CMK (cell line): ENCODE measurements around the gene ZNF236.

Experiments
- DNase-seq: peaks from one replicate; pipeline ENCODE4 v3.0.0-alpha.2; 2010; ENCODE audit warnings: low read depth

Gene ZNF236

DNA sequence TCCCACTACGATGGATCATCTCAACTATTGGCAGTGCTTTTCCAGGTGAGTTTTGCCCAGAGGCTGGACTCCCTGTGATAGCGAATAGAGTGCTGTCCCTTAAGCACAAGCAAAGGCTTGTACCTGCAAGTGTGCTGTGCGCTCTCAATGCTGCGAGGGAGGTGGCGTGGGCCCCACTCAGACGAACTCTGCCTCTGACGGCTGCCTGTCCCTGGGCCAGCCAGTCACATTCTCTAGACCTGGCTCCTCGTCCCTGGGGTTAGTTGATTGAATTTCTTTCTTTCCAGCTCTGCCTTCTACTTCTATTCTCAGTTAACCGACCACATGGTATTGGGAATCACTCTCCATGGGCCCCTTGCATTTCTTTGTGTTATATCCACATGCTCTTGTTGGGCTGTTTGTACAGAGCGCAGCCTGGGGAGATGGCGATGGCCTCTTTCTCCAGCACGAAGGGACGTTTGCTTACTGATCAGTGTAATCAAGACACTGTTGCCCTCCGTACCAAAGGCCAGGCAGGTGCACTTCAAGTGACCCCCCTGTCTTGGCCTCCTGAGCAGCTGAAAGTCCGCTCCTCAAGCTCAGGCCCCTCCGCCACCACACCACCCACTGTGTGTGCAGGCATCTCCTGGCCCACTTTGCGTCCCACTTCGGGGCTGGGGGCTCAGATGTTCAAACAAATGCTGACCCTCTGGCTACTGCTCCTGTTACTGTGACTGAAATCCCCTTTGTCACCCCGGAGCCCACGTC, 151.3 kb downstream of the ZNF236 start:
- no peak for DNase-seq

DNA sequence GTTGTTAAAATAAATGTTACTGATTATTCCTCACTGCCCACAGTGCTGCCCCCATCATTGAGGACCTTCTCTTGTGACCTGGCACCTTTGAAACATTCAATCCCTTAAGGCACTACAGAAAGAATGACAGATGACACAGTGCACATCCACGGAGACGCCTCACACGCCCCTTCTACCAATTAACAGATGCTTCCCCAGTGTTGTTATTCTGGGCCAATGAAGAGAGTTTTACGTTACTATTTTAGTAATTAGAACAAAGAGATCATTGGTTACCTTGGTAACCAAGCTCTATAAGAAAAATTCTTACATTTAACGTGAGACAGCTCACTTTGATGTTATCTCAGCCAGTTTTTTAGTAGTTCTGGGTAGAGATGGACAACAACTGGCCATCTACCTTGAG, 152.0 kb downstream of the ZNF236 start:
- no peak for DNase-seq

DNA sequence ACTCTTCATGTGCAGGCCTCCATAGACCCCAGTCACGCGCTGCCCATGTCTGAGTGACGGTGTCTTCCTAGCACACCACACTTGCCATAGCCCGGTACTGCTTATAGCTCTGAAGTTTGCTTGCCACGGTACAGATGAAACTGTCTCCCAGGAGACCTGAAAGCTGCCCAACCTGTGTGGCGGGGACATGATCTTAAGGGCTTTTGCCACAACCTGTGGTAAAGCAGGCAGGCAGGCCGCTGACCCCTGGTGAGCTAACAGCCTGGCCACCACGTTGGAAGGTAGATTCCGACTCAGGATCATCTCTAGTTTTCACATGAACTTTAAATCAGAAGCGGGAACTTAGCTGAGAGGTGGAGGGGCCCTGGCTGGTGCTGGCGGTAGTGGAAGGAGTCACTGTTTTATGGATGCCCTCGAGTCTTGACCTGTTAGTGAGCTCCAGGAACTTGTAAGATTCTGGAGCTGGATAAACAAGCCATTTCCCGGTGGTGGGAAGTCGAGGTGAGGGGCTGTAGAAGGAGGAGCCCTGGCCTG, 153.3 kb downstream of the ZNF236 start:
- no peak for DNase-seq

DNA sequence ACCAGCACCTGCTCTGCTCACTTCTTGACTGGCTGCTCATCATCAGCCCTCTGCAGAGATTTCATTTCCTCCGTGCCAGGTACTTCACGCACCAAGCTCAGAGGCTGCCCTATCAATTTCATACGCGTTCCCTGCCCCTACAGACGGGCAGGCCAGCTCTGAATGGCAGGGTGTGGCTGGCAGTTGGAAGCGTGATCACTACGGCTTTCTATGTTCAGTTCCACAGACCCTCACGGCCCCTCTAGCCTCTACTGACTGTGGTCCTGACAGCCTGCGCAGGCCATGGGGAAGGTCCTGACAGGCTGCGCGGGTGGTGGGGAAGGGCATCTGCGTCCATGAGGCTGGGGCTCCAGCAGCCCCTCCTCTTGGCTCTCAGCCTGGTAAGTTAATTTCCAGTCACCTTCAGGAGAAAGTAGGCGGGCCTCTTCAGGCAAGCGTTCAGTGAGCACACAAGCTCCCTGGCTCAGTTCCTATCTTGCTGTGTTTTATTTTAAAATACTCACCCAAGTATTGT, 154.8 kb downstream of the ZNF236 start:
- DNase-seq, result no peak

DNA sequence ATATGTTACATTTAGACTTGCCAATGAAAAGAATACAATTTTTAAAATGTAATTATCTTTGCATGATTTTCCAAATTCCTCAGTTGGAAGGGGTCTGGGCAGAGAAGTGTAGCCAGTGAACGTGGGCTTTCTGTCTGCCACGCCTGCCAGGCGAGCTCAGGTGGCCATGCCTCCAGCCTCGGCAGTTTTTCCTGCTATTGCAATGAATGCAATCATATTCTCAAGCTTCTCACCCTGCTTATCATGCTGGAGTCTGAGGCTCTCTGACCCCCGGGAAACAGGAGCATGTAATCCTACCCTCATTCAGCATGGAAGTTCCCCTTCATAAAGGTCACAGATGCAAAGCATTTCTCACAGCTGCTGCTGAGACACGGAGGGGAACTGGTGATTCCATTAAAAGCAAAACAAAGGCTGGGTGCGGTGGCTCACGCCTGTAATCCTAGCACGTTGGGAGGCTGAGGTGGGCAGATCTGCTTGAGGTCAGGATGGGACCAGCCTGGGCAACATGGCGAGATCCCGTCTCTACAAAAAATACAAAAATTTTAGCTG, 155.4 kb downstream of the ZNF236 start:
- DNase-seq, result no peak

DNA sequence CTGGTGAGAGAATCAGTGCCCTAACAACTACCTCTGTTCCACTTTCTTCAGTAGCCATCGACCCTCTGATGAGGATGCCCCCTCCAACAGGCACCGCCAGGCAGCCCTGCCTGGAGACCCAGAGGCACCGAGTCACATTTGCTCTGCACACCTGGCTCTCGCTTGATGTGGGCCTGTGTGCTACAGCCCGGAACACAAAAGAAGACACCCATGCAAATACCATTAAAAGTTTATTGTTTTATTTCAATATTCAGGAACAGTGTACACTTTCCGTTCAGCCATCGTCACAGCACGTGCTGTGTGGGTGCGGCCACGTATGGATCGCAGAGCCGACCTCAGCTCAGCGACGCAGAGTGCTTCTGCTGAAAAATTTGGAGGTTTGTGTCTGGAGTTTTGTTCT, 156.3 kb downstream of the ZNF236 start:
- no peak for DNase-seq

DNA sequence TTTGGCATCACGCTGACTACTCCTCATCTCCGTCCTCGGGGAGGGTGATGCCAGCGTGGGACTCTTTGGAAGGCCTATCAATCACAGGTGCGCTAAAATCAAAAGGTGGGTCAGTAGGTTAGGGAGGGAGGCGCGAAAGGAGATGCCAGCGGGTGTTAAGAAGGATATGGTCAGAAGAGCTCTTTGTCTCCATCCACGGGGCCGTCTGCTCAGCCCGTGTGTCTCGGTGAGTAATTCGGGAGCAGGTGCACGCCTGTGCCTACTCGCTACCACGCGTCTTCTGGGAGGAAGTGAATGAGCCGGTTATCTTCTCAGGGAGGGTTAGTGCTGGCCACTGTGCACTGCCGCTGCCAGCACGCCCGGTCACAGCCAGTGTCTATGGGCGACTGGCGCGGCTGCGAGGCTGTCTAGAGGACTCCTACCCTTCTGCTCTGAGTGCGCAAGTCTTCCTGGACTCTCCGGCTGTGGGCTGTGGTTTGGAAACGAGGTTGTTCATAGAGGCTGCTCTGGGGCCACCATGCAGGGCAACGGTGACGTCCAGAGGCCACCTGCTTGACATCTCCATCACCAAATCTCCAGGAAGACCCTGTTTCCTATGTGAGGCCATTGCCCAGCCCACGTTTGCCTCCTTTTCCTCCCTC, 156.9 kb downstream of the ZNF236 start:
- DNase-seq, result no peak

DNA sequence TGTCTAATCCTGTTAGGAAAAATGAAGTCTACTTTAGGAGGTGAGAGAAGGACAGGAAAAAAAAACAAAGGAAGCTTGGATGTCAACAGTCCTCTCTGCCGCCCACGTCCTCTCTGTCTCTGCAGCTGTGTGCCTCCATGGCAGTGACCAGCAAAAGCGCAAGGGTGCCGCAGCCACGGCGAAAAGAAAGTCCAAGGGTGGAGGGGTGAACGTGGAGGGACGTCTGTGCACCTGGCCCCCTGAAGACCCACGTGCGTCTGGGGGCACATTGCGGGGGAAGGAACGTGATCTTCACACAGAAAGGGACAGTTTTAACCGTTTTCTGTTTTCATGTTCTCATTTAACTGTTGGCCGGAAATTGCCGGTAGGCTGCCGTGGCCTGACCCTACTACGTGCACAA, 157.5 kb downstream of the ZNF236 start:
- no peak for DNase-seq

DNA sequence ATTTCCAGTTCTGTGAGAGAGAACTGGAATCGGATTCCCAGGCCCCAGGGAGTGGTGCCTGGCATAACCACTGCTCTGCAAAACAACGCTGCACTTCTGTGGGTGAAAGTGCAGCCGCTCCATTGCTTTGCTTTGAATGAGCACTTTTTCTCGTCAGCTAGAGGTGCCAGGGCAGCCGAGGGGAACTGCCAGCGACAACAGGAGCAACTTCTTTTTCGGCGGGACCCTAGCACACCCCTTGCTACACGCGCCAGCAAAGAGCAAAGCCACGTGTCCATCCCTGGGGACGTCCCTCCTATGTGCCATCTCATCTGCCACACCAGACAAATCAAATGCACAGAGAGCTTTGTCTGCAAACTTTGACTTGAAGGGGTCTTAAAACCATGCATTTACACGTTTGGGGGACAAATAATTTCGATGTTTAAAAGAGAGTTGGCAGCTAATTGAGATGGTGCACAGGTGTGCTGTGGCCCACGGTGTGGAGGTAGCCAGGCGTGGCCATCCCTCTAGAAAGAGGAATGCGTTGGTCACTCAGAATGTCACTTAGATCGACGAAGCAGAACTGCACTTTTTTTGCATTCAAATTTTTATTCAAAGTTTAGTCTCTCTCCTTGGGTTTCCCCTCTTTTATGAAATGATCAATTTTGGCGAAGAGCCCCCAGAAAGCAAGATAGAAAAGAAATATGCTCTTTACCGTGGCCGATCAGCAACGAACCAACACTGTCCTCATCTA, 158.5 kb downstream of the ZNF236 start:
- DNase-seq, result no peak

DNA sequence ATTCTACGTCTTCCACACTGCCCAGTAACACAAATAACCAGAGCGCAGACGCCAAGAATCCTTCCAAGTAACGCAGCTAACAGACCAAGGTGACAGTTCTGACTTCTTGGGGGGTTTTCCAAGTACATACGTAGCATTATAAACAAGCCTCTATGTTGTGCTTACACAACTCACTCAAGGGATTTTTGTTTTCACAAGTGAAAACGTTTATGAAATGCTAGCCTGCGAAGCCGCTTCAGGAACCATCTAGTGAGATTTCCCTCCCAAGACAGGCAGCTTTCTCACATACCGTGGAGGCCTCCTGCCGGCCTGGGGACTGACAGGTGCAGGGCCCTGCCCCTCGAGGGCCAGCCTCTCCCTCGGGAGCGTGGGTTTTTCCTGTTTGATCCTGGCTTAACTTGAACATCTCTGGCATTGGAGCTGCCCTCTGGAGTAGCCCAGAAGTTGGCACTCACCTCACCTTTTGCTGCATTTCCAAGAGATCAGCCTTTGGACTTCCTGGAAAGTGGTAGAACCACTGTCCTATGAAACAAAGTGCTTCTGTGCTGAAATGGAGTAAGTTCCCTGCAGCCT, 159.1 kb downstream of the ZNF236 start:
- no peak for DNase-seq

DNA sequence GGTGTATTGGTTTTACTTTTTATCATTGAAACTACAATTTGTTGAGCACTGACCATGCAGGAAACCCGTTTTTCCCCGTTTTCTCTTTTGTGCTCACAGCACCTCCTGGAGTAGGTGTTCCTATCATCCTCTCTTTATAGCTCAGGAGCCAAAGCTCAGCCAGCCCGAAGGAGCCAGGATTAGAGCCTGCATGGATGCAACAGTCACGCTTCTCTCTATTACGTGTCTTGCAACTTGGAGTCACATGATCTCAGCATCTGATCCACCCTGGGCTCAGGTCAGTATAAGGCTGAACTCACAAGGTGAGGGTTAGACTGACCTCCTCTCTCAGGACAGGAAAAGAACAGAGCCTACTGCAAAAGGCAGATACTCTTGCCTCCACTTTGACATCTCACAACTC, 159.7 kb downstream of the ZNF236 start:
- no peak for DNase-seq

DNA sequence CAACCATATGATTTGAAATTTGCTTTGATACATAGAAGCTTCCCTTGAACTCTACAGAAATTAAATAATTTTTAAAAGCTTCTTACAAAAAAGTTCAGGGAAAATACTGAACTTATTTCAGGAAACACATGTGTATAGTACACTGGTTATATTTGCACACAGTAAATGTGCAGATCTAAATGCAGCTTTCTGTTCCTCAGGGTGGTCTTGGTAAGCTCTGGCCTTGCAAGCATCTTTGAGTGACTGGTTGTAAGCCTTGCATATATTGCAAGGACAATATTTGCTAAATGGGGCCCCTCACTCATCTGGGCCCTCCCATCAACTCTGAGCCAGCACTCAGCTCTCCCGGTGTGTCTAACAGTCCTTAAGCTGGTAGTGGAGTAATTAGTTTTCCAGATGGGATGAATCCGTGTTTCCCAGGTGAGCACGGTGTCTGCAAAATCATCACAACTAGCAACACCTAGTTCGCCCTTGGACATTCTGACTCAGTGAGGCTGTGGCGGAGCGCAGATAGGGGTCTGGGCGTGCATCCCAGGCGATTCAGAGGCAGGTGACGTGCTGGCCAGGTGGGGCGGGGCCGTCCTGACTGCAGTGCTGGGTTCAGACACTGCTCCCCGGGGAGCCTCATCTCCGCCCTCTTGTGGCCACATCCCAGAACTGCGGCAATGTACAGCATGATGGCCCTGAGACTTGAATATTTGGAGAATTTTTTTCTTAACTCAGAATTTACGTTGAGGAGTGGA, 160.7 kb downstream of the ZNF236 start:
- DNase-seq, result peak; percentile 33

DNA sequence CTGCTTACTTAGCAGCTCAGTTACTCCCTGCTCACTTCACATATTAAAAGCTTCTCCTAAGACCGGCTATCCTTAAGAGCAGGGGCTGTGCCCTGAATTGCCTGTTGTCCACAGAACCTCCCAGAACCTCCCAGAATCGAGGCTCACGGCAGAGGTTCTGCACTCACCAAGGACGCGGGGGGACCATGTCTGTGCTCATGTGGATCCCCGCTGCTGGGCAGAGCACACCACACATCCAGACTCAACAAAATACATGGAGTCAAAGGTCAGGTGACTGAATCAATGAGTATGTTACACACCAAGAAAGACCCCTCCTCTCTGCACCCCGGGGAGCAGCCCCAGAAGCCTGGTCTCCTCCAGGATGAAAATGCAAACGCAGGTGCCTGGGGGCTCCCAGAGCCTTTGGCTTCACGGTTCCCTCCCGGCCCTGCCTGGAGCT, 161.3 kb downstream of the ZNF236 start:
- no peak for DNase-seq

DNA sequence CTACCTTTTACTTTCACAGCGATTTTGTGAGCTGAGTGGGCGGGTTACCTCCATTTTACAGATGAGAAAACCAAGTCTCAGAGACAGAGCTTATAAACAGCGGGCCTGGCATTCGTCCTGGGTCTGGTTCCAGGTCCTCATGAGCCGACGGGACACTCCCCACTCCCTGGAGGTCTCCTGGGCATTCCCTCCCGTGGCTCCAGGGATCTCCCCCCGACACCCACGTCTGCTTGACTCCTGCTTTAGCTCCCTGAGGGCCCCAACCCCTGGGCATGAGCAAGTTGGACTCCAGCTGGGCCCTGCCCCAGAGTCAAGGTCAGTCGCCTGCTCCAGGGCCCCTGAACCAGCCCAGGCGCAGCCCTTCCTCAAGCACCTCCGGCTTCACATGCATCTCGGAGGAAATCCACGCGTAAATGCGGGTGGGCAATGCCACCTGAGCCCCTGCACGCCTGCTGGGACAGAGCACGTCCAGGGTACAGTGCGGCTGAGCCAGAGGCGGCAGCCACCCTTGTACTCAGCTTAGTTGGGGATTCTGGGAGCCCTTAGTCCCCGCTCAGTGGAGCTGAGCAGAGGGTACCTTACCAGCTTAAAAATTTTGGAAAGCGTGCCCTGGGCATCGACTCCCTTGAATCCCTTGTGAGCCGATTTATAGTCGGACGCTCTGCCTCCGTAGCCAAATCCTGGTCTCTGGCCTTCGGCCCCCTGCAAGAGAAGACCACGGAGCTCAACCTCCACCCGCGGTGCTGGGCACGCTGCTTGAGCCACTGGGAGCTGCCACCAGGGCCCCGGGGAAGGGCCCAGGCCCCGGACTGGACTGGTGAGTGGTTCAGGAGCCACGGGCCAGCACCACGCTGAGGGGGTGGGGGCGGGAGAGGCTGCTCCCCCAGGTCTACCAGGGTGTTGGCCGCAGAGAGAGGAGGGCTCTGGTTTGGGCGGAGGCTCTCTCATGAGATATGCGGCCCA, 162.1 kb downstream of the ZNF236 start:
- no peak for DNase-seq

DNA sequence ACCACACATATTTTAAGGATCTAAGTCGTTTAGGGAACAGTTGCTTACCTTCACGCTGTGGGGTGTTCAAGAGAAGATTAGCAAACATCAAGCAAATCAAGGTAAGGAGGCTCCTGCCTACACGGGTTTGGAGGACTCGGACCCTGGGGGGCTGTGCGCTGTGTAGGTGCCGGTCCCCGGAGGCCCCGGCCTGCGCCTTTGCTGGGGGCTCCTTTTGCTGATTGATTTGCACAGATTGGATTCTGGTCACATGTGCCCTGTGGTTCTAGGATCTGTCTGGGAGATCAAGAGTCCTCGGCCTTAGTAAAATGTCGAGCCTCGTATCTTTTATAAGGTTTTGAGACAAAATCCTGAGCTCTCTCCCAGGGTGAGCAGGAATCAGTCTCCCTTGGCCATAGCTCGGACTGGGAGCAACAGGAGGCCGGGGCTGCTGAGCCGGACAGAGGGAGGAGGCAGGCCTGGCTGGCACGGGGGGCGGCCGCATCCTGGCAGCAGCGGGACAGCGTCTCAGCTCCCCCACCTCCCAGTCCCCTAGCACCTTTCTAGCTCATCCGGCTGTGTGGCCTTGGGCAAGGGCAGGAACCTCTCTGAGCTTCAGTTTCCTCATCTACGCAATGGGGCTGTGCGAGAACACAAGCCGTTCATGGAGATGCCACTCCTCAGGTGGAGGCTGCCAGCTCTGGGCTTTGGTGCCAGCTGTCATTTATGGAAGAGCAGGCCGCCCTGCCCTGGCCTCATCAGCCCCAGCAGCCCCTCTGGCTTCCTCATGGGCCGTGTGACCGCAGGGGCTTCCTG, 163.0 kb downstream of the ZNF236 start:
- no peak for DNase-seq

DNA sequence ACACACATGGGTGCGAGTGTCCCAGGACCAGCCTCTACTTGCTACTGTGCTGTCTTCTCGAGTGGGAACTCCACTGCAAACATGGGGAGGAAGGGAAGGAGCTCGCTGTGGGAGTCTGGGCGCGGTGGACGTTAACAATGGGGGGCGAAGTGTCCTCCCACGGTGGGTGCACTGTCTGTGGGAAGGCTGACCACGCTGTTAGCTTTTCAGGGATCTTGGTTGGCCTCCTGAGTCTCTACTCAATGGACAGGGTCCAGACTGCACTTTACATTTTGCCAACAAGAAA, 163.5 kb downstream of the ZNF236 start:
- DNase-seq, result no peak

DNA sequence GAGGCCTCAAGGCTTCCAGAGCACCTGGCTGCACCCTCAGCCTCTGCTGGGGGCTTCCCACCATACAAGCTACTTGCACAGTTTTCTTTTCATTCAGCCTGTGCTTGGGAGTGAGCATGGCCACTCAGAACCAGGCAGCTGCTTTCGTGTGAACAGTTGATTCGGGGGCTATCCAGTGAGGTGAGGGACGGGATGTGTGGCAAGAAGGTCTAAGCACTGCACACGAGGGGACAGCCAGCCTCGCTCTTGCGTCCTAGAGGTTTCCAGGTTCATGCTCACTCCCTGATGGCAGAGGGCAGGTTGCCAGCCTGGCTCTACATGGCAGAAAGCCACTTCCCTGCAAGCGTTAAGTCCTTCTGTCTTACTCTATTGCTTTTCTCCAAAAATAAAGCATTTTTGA, 164.0 kb downstream of the ZNF236 start:
- DNase-seq, result no peak

DNA sequence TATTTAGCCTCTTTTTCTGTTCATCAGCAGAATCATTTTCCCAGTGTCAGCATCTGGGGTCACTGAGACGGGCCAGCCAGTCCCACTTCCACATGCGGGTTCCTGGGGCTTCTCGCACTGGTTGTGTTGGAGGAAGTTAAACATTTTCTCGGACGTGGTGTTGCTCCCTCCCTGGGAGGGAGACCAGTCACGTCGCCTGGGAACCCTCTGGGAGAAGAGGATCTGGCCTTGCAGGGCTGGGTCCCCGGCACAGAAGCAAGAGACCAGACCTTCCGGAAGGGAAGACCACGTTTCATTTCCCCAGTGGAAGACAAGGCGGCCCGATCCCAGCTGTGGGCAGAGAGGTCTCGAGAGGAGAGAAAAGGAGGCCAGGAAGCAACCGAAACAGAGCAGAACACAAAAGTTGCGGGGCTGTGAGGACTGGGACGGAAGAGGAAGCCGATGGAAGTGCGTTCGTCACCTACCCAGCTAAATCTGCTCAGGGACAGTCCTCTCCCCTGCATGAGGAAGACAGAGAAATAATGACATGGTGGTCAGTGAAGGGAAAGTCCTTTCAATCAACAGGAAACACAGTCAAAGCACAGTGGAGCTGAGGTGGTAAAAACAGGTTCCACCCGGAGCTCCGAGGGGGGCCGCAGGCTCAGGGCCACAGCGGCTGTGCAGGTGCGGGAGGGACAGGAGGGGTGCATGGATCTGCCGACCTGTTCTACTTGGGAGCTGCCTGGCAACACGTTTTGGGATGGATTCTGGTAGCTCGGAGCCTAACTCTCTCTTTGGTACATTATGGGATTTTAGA, 165.9 kb downstream of the ZNF236 start:
- DNase-seq, result no peak
